HepG2 (cell line): Measurements from ENCODE around the gene RGS19. TPM values are rescaled to one million over a fixed set of nuclear protein-coding genes. Genes with fewer than 3 reads are reported as not detected.

Experiments
- IKZF4 ChIP-seq: sonication (generic); formaldehyde crosslinking; IDR thresholded peaks from 2 replicates; pipeline ENCODE4 v1.5.1; 2020; ENCODE audit warnings: borderline replicate concordance, mild to moderate bottlenecking, low read depth, missing genetic modification reagents; ENCODE audit errors: not compliant biosample characterization
- MBD4 ChIP-seq: IDR thresholded peaks from 2 replicates; pipeline ENCODE4 v1.6.1; 2012; ENCODE audit warnings: low read length, inconsistent platforms, borderline replicate concordance
- MYNN ChIP-seq: sonication (generic); formaldehyde crosslinking; IDR thresholded peaks from 2 replicates; pipeline ENCODE4 v1.4.0; 2020; ENCODE audit warnings: mild to moderate bottlenecking, low read depth, missing genetic modification reagents
- NCOA2 ChIP-seq: sonication (generic); formaldehyde crosslinking; IDR thresholded peaks from 2 replicates; pipeline ENCODE4 v1.8.0; 2022; ENCODE audit warnings: inconsistent platforms
- POLR2G ChIP-seq: fragments of 200-400 bp; formaldehyde crosslinking; IDR thresholded peaks from 2 replicates; pipeline ENCODE4 v1.6.1; 2018; ENCODE audit warnings: mild to moderate bottlenecking, low read depth, low read length, moderate library complexity
- PPARG ChIP-seq: conservative IDR thresholded peaks from 2 replicates; pipeline ENCODE4 v1.6.1; 2016; ENCODE audit warnings: missing biosample characterization, missing genetic modification reagents
- SMARCE1 ChIP-seq: fragments of 450-650 bp; IDR thresholded peaks from 2 replicates; pipeline ENCODE4 v1.6.1; 2017; ENCODE audit warnings: borderline replicate concordance
- ZNF232 ChIP-seq: sonication (generic); formaldehyde crosslinking; IDR thresholded peaks from 2 replicates; pipeline ENCODE4 v1.4.0; 2020; ENCODE audit warnings: missing genetic modification reagents, borderline replicate concordance
- ZNF547 ChIP-seq: sonication (generic); formaldehyde crosslinking; IDR thresholded peaks from 2 replicates; pipeline ENCODE4 v1.5.1; 2020; ENCODE audit warnings: mild to moderate bottlenecking, missing genetic modification reagents
- ZNF552 ChIP-seq: sonication (generic); formaldehyde crosslinking; IDR thresholded peaks from 2 replicates; pipeline ENCODE4 v1.9.0; 2022; ENCODE audit warnings: missing genetic modification reagents, mild to moderate bottlenecking, borderline replicate concordance
- ZNF780A ChIP-seq: sonication (generic); formaldehyde crosslinking; IDR thresholded peaks from 2 replicates; pipeline ENCODE4 v1.8.0; 2022; ENCODE audit warnings: mild to moderate bottlenecking, missing genetic modification reagents, moderate library complexity
- polyA plus RNA-seq, 8 experiments: library from polyadenylated mRNA; depleted of rRNA in 3 of 8; stranded (reverse) in 7 of 8; unstranded in 1 of 8; fragments of >200 nt; fragmentation: Illumina TruSeq in 4 of 8; extraction: Trizol in 4 of 8; gene quantifications; 2 replicates each; pipeline versions ENCODE4 v1.2.1 to v1.2.3, GENCODE V29; 2011 to 2016; ENCODE audit warnings: low read depth in 4 of 8, missing spikeins in 1 of 8, mixed read lengths in 1 of 8; ENCODE audit not compliant: insufficient read depth in 1 of 8
- total RNA-seq, 5 experiments: library from RNA; depleted of rRNA; stranded (reverse); fragments of >200 nt; fragmentation: Illumina TruSeq; extraction: Trizol; gene quantifications; 2 replicates each; pipeline ENCODE4 v1.2.3, GENCODE V29; 2016; ENCODE audit warnings: low read depth in 1 of 5
- TF ChIP-seq, protein P1 (sequence below), 2 experiments: sonication (generic) in 1 of 2; formaldehyde crosslinking in 1 of 2; IDR thresholded peaks; 2 replicates each; pipeline versions ENCODE4 v1.4.0 to v1.6.1; 2016 to 2020; ENCODE audit warnings: borderline replicate concordance in 1 of 2, low read depth in 1 of 2, mild to moderate bottlenecking in 1 of 2, missing genetic modification reagents in 1 of 2
- TF ChIP-seq, protein P2 (sequence below): sonication (generic); formaldehyde crosslinking; IDR thresholded peaks from 2 replicates; pipeline ENCODE4 v1.4.0; 2020; ENCODE audit warnings: missing genetic modification reagents, low read depth, mild to moderate bottlenecking, borderline replicate concordance
- TF ChIP-seq, protein P3 (sequence below): sonication (generic); formaldehyde crosslinking; IDR thresholded peaks from 2 replicates; pipeline ENCODE4 v1.4.0; 2020; ENCODE audit warnings: mild to moderate bottlenecking, missing genetic modification reagents

Gene RGS19
- total and polyA plus RNA-seq, 2 of the 13 experiments (the other 11 are each of a cell fraction or from before 2014, with no cell fraction given): 10.7 to 11.9 TPM

DNA sequence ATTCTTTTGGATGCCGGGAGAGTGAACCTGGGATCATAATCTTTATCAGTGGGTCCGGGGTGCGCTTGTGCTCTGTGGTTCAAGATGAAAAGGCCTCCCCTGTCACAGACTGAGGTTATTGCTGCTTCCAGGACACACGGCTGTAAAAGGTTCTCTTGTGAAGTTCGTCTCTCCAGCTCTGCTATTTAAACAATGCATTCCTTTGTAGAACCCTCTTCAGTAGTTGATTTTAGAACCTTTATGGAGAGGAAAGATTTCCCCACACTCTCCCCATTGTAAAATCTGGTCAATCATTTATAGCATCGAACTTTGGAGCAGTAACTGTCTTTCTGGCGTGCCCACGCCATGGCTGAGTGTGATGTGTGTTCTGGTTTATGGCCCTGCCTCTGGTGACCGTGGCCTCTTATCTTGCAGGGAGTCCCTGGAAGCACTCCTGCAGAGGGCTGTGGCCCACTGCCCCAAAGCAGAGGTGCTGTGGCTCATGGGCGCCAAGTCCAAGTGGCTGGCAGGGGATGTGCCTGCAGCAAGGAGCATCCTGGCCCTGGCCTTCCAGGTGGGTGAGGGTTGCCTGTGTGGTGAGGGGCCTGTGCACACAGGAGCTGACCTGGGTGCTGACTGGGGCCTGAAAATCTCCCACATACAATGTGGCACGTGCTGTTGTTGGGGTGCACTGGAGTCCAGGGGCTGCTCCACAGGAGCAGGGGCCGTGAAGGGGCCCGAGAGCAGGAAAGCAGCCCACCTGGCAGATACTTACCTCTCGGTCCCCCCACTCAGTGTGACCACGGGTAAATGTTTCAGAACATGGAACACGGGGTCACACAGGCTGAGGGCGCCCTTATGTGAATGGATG is 55.0 kb downstream of the RGS19 start (continued):
- peak; percentile 92; the same call in 1 of the 2 replicates for TF ChIP-seq ZNF547 (CRISPR knock-in tag)
- TF ChIP-seq ZNF552 (CRISPR knock-in tag): no peak
- TF ChIP-seq POLR2G: peak; percentile 97
- TF ChIP-seq ZNF780A (CRISPR knock-in tag): no peak
- TF ChIP-seq, protein P1, sequence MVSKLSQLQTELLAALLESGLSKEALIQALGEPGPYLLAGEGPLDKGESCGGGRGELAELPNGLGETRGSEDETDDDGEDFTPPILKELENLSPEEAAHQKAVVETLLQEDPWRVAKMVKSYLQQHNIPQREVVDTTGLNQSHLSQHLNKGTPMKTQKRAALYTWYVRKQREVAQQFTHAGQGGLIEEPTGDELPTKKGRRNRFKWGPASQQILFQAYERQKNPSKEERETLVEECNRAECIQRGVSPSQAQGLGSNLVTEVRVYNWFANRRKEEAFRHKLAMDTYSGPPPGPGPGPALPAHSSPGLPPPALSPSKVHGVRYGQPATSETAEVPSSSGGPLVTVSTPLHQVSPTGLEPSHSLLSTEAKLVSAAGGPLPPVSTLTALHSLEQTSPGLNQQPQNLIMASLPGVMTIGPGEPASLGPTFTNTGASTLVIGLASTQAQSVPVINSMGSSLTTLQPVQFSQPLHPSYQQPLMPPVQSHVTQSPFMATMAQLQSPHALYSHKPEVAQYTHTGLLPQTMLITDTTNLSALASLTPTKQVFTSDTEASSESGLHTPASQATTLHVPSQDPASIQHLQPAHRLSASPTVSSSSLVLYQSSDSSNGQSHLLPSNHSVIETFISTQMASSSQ (IDR thresholded peaks at IDR 0.05; ENCODE audit: low read depth): peak; percentile 98
- TF ChIP-seq, protein P1 (CRISPR knock-in tag; IDR thresholded peaks at IDR 0.05; ENCODE audit: borderline replicate concordance): peak; percentile 100
- TF ChIP-seq MYNN (CRISPR knock-in tag): no peak
- TF ChIP-seq NCOA2: peak; percentile 90
- TF ChIP-seq MBD4: no peak
- peak; percentile 73 for TF ChIP-seq PPARG (CRISPR knock-in tag)
- no peak for TF ChIP-seq ZNF232 (CRISPR knock-in tag)
- TF ChIP-seq, protein P2, sequence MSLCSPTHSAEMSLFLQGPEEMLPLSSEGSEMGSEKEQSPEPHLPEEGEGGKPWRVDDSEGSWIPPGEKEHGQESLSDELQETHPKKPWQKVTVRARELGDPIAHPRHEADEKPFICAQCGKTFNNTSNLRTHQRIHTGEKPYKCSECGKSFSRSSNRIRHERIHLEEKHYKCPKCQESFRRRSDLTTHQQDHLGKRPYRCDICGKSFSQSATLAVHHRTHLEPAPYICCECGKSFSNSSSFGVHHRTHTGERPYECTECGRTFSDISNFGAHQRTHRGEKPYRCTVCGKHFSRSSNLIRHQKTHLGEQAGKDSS (CRISPR knock-in tag): peak; percentile 87
- peak; percentile 77 for TF ChIP-seq IKZF4
- no peak for TF ChIP-seq SMARCE1
- TF ChIP-seq, protein P3, sequence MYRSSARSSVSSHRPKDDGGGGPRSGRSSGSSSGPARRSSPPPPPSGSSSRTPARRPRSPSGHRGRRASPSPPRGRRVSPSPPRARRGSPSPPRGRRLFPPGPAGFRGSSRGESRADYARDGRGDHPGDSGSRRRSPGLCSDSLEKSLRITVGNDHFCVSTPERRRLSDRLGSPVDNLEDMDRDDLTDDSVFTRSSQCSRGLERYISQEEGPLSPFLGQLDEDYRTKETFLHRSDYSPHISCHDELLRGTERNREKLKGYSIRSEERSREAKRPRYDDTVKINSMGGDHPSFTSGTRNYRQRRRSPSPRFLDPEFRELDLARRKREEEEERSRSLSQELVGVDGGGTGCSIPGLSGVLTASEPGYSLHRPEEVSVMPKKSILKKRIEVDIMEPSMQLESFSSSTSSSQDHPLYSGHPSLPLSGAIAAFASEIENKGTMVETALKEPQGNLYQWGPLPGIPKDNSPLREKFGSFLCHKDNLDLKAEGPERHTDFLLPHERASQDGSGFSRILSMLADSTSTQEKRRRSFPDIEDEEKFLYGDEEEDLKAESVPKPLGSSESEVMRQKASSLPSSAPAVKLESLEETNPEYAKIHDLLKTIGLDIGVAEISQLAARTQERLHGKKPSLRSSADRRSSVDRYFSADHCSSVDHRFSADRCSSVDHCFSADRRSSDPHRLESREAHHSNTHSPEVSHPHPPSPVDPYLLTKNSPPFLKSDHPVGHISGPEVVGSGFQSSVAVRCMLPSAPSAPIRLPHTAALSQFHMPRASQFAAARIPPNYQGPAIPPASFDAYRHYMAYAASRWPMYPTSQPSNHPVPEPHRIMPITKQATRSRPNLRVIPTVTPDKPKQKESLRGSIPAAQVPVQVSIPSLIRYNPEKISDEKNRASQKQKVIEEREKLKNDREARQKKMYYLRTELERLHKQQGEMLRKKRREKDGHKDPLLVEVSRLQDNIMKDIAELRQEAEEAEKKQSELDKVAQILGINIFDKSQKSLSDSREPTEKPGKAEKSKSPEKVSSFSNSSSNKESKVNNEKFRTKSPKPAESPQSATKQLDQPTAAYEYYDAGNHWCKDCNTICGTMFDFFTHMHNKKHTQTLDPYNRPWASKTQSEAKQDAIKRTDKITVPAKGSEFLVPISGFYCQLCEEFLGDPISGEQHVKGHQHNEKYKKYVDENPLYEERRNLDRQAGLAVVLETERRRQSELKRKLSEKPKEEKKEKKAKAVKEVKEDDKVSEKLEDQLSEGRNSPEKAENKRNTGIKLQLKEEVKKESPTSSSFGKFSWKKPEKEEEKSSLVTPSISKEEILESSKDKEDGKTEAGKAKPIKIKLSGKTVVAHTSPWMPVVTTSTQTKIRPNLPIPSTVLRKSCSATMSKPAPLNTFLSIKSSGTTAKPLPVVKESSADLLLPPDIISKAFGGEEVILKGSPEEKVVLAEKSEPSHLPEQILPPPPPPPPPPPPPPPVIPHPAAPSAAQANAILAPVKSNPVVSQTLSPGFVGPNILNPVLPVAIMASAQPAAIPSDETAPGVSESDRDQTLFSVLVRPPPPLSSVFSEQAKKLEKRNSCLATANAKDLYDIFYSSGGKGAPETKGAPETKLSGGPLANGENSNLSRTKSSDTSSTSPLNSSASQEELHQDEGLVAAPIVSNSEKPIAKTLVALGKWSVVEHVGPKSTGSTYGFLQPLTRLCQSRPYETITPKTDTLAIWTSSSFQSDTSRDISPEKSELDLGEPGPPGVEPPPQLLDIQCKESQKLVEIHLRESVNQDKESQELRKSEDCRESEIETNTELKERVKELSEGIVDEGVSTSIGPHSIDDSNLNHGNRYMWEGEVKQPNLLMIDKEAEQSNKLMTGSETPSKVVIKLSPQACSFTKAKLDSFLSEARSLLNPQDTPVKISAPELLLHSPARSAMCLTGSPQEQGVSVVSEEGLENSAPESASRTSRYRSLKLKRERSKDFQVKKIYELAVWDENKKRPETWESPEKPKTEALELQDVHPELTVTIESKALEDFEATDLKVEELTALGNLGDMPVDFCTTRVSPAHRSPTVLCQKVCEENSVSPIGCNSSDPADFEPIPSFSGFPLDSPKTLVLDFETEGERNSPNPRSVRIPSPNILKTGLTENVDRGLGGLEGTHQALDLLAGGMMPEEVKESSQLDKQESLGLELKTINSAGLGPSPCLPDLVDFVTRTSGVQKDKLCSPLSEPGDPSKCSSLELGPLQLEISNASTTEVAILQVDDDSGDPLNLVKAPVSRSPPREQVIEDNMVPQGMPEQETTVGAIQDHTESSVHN (CRISPR knock-in tag): peak; percentile 55; the same call in 1 of the 2 replicates
